HG02642 (cell line): ENCODE measurements around the gene ELF4.

ENCODE experiments used
- ATAC-seq: cut with Tn5 transposase; IDR thresholded peaks from one replicate; pipeline ENCODE4 v1.9.1; 2021; ENCODE audit warnings: mild to moderate bottlenecking; ENCODE audit not compliant: unreplicated experiment, poor library complexity

ELF4 gene

GRCh38 chrX:130085551-130086446 is 24.5 kb downstream of the ELF4 start:
- no peak for ATAC-seq

GRCh38 chrX:130084631-130085237 is 25.6 kb downstream of the ELF4 start:
- peak; percentile 49 for ATAC-seq

- peak; percentile 30 for ATAC-seq
These were observed 26.5 kb downstream of the ELF4 start for GRCh38 chrX:130083656-130084382.

GRCh38 chrX:130083107-130083490 is 27.2 kb downstream of the ELF4 start:
- ATAC-seq = no peak

GRCh38 chrX:130082244-130083106 is 27.8 kb downstream of the ELF4 start:
- ATAC-seq = peak; percentile 57

GRCh38 chrX:130081421-130082045 is 28.8 kb downstream of the ELF4 start:
- no peak for ATAC-seq

- no peak for ATAC-seq
These were observed 29.4 kb downstream of the ELF4 start for GRCh38 chrX:130080791-130081367.

- ATAC-seq = no peak
These were observed 30.4 kb downstream of the ELF4 start for GRCh38 chrX:130079824-130080406.

- no peak for ATAC-seq
These were observed 34.5 kb downstream of the ELF4 start for GRCh38 chrX:130075777-130076176.

GRCh38 chrX:130072345-130072740 is 38.0 kb downstream of the ELF4 start:
- ATAC-seq = no peak

GRCh38 chrX:130071611-130072344 is 38.5 kb downstream of the ELF4 start:
- ATAC-seq = no peak

- no peak for ATAC-seq
These were observed 43.2 kb downstream of the ELF4 start for GRCh38 chrX:130066975-130067615.

GRCh38 chrX:130060122-130061069 is 49.9 kb downstream of the ELF4 start:
- peak; percentile 96 for ATAC-seq

- no peak for ATAC-seq
These were observed 51.6 kb downstream of the ELF4 start for GRCh38 chrX:130058652-130059051.

- ATAC-seq = no peak
These were observed 53.1 kb downstream of the ELF4 start for GRCh38 chrX:130057209-130057608.

- no peak for ATAC-seq
These were observed 54.4 kb downstream of the ELF4 start for GRCh38 chrX:130055899-130056298.

- no peak for ATAC-seq
These were observed 55.2 kb downstream of the ELF4 start for GRCh38 chrX:130055103-130055502.
